CD4-positive, alpha-beta T cell treated with Interleukin-1 beta for 1 hour (primary cell): ENCODE results near the gene CLIC3.

Source experiments
- DNase-seq, 2 donors: peaks; one replicate each; pipeline ENCODE4 v3.0.0-alpha.2; 2020 to 2022

Gene CLIC3

GRCh38 chr9:137030538-137031527, 34.5 kb upstream of the CLIC3 start:
- DNase-seq = peak; percentile 49 to 61

GRCh38 chr9:137030006-137030405, 33.6 kb upstream of the CLIC3 start:
- no peak for DNase-seq

GRCh38 chr9:137029058-137029936, 32.9 kb upstream of the CLIC3 start:
- peak; percentile 65 to 72 for DNase-seq

- peak; percentile 73 to 77 for DNase-seq
Observed at GRCh38 chr9:137028263-137029057, 32.1 kb upstream of the CLIC3 start.

- no peak for DNase-seq
Observed at GRCh38 chr9:137027369-137028262, 31.2 kb upstream of the CLIC3 start, which contains the start of gene ABCA2. Gene ABCA2, minus strand, starts transcription at chr9:137028237. Its CDS starts 97 bp downstream, at chr9:137028140.

GRCh38 chr9:137026828-137027227, 30.5 kb upstream of the CLIC3 start:
- no peak for DNase-seq

- DNase-seq = no peak
Observed at GRCh38 chr9:137026384-137026783, 30.0 kb upstream of the CLIC3 start.

- DNase-seq = peak; percentile 27 to 53
Observed at GRCh38 chr9:137025517-137025966, 29.2 kb upstream of the CLIC3 start.

- no peak for DNase-seq
Observed at GRCh38 chr9:137023583-137023991, 27.2 kb upstream of the CLIC3 start.

GRCh38 chr9:137023157-137023556, 26.8 kb upstream of the CLIC3 start:
- DNase-seq = no peak

- DNase-seq = no peak
Observed at GRCh38 chr9:137022662-137023008, 26.3 kb upstream of the CLIC3 start.

- DNase-seq = peak; percentile 74
Observed at GRCh38 chr9:137021979-137022661, 25.8 kb upstream of the CLIC3 start.

- no peak for DNase-seq
Observed at GRCh38 chr9:137021568-137021978, 25.2 kb upstream of the CLIC3 start.

- no peak for DNase-seq
Observed at GRCh38 chr9:137020771-137021567, 24.6 kb upstream of the CLIC3 start.

- no peak for DNase-seq
Observed at GRCh38 chr9:137019891-137020683, 23.7 kb upstream of the CLIC3 start.

GRCh38 chr9:137018761-137019559, 22.6 kb upstream of the CLIC3 start:
- DNase-seq = no peak

- DNase-seq = no peak
Observed at GRCh38 chr9:137017791-137018497, 21.6 kb upstream of the CLIC3 start.

GRCh38 chr9:137017071-137017470, 20.7 kb upstream of the CLIC3 start:
- DNase-seq = no peak
